CD4-positive, alpha-beta T cell treated with Interferon gamma for 1 hour (primary cell): ENCODE data around the gene CERT1.

ENCODE experiments used
- DNase-seq: peaks from one replicate; pipeline ENCODE4 v3.0.0-alpha.2; 2020

Gene CERT1

DNA sequence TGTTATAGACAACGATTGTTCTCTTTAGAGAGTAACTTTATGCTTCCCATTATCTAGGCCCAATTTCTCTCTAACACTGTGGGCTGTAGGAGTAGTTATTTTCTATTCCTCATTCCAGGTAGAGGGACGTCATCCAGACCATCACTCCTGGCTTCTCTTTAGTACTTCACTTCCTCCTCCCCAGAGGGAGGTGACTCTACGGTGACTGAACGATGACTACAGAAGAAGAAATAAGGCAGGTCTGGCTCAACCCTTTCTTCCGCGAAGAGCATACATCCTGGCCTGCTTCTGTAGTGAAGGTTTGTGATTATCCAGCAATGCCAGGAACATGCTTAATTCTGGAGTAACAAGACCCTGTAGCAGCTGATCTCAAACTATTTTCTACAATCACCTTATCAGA, 123.6 kb downstream of the CERT1 start:
- no peak for DNase-seq

DNA sequence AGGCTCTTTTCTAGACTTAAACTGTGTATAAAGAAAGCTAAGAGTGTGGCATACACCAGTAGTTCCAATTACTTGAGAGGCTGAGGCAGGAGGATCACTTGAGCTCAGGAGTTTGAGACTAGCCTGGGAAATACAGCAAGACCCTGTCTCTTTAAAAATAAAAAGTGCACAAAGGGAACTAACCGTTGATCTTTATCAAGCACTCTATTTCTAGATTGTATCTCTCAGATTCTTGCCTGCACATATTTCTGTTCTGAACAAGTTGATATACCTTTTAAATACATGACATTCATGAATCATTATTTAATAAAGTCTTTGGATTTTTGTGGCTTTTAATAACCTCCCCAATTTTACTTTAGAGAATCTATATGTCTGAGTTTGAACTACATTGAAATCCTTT, 127.2 kb downstream of the CERT1 start:
- no peak for DNase-seq

DNA sequence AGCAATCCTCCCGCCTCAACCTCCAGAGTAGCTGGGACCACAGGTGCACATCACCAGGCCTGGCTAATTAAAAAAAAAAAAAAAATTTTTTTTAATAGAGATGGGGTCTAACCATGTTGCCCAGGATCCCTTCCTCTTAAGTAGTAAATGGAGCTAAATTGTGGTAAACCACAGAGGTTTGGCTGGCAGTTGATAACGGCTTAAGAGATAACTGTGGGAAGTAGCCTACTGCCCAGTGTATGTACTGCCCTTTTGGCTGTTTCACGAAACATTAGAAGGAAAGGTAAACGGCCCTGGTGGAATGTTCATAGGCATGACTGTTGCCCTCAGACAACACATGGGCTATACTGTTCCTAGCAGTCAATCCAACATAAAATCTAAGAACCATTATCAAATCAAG, 130.0 kb downstream of the CERT1 start:
- DNase-seq: no peak

DNA sequence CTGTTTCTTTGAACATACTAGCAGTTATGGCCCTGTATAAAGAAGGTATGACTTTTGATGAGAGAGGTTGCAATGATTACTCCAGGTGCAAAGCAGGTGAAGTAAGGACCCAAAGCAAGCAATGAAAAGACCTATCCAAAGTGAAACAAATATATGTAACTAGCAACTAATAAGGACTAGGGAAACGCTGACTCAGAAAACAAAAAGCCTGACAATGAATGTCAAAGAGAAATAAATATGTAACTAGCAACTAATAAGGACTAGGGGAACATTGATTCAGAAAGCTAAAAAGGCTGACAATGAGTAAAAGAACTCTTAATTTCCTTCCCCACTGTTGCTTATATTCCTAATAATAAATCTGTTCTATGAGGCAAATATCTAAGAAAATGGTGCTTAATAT, 131.3 kb downstream of the CERT1 start:
- DNase-seq: no peak

DNA sequence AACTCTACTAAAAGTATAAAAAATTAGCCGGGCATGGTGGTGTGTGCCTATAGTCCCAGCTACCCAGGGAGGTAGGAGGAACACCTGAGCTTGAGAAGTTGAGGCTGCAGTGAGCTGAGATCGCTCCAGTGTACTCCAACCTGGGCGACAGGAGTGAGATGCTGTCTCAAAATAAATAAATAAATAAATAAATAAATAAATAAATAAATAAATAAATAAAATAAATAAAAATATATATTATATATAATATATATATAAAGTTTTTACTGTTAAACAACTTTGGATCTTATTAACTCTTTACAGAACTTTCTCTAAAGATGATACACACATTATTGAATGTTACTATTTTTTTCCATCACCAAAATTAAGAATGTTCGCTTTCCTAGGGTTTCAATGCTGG, 136.0 kb downstream of the CERT1 start:
- DNase-seq: no peak

DNA sequence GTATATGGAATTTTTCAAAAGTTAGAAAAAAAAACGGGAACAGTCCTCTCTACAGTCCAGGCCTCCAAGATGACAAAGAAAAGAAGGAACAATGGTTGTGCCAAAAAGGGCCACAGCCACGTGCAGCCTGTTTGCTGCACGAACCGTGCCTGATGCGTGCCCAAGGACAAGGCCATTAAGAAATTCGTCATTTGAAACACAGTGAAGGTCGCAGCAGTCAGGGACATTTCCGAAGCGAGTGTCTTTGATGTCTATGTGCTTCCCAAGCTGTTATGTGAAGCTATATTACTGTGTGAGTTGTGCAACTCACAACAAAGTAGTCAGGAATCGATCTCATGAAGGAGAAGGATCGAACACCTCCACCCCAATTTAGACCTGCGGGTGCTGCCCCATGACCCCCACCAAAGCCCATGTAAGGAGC, 137.0 kb downstream of the CERT1 start:
- no peak for DNase-seq

DNA sequence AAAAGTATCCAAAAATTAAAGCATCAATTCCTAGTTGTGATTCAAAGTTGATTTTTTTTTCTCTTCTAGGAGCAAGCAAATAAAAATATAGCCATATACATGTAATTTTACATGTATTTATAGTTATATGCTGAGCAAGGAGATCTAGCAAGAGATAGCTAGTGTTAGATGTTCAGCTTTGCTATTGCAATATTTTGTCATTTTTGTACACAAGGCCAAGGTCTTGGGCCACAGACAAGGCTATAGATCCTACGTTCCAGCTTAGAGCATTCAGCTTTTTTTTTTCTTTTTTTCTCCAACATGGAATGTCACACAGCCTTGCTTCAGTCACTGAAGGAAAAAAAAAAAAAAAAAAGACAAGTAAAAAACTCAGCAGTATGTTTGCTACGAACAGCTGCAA, 137.6 kb downstream of the CERT1 start:
- DNase-seq: no peak

DNA sequence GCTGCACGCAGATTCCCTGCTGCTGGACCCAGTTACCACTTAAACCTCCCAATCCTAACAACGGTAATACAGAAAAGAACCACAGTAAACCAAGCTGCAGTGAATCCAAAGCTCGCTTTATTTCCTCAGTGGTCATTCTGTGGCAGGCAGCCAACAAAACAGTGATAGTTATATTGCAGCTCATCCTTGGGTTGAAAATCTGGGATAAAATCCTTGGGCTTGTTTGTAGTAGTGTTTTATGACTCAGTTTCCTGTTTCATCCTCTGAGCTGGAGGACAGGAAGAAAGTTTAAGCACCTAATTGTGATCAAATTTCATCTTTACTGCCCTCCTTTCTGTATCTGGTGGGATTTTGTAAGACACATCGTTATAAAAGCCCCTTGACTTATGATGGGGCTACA, 143.0 kb downstream of the CERT1 start:
- no peak for DNase-seq

DNA sequence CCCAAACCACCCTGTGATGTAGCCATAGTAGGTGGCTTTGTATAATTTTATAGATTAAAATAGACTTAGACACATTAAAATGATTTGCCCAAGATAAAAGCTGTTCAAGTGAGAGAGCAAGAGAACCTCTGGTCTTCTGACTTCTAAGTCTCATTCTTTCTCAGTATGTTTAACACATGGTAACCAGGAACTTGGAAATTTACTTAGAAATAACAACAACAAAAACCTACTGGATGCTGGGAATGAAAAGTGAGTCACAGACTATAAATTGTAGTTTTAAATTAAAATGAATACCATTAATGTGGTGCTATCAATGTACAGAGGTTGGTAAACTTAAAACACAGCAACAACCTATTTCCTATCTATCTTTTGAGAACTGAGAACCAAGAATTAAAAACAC, 144.0 kb downstream of the CERT1 start:
- DNase-seq: no peak

DNA sequence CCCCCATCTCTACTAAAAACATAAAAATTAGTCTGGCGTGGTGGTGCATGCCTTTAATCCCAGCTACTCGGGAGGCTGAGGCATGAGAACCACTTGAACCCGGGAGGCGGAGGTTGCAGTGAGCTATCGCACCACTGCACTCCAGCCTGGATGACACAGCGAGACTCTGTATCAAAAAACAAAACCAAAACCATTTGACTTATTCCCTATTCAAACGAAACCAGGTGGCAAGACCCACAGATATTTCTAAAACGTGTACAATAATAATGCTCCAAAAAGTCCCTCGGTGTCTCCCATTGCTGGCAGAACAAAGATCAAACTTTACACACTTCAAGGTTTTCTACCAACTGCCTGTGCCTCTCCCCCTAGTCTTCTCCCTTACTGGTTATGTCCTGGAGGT, 144.6 kb downstream of the CERT1 start:
- DNase-seq: no peak

DNA sequence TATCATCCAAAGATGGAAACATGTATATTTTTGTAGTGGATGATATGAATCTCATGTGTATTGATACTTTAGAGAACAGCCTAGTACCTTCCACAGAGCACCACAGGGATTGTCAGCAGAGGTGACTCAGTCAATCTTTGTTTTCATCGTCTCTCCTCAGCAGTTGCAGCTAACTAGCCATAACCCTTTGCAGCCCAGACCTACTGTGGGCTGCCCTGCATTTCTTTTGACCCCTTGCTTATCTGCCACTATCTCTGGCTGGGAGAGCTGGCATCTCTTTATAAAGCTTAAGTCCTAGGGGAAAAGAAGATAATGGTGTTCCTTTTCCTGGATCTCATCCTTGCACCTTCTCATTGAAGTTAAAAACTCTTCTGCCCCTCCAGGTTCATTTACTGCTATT, 145.7 kb downstream of the CERT1 start:
- no peak for DNase-seq

DNA sequence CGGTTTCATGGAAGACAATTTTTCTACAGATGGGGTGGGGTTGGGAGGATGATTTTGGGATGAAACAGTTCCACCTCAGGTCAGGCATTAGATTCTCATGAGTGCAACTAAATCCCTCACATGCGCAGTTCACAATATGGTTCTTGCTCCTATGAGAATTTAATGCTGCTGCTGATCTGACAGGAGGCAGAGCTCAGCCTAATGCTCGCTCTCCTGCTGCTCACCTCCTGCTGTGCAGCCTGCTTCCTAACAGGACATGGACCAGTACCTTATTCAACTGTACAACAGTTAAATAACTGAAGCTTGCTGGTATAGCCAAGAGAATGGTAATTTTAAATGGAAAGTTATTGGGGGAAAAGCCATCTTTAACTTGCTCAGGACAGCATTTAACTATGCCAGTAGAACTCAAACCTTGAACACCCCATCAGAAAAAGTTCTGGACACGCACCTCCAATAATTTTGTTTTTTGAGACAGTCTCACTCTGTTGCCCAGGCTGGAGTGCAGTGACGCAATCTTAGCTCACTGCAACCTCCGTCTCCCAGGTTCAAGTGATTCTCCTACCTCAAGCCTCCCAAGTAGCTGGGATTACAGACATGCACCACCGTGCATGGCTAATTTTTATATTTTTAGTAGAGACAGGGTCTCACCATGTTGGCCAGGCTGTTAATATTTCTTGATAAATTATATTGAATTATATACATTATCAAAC, 146.7 kb downstream of the CERT1 start:
- DNase-seq: no peak

DNA sequence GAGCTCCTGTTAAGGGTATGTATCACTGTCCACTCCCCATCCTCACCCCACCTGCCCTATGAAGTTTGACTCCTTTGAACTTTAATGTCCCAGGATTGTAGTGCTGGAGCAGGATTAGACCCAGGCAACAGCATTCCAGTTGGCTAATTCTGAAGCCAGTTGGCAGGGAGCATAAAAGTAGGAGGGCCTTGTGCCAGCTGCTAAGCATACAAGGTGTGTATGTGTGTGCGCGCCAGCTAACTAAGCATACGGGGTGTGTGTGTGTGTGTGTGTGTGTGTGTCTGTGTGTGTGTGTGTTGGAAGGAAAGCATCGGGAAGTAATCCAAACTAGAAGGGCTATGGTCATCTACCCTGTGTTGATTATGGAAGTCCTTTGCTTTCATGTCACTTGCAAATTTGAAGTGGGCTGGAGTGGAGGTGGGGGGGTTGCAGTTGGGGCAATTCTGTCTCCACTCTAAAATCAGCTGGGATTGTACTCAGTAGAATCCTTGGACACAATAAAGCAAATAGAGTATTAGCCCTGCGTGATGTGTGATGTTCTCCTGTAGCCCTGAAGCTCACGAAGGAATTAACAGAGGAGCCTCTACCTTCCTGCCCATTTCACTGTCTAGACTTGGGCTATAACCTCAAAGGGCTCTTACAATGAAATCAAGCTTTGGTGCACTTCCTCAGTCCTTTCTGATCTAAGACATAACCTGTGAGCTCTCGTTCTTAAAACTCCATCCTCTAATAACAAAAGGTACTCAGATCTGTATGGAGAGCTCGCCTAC, 147.5 kb downstream of the CERT1 start:
- DNase-seq: no peak

DNA sequence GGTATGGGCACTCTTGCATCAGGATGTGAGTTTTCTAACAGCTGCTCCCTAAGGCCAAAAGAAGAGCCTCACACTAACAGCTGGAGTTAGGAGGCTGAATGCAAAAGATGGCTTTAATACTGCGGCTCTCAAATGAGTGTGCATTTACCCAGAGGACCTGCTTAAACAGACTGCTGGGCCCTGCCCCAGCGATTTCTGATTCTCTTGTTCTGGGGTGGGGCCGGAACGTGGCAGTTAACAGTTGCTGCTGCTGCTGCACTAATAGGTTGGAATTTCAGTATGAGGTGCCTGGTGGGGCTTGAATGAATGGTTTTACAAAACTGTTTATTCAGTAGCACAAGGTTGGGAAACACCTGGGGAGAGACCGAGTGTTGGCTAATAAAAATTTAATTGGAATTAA, 148.3 kb downstream of the CERT1 start:
- DNase-seq: no peak

DNA sequence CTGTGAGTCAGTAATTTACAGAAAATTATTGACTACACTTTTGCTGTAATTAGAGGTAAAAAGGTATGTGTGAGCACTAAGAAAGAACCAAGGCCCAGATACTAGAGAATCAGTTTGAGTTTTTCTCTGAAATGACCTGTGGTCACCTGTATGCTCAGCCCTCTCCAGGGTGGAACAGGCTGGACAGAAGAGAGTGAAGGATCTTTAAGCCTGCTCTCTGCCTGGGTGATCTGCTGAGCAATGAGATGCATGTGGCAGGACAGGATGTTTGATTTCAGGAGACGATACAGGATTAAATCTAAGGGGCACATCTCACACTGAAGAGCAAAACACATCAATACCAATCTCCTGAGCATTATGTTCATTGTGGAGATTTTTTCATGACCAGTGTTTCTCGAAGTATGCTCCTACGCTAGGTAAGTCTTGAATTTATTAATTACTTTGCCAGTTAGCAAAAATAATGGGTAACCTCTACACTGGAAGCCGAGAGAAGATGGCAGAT, 148.9 kb downstream of the CERT1 start:
- DNase-seq: no peak

DNA sequence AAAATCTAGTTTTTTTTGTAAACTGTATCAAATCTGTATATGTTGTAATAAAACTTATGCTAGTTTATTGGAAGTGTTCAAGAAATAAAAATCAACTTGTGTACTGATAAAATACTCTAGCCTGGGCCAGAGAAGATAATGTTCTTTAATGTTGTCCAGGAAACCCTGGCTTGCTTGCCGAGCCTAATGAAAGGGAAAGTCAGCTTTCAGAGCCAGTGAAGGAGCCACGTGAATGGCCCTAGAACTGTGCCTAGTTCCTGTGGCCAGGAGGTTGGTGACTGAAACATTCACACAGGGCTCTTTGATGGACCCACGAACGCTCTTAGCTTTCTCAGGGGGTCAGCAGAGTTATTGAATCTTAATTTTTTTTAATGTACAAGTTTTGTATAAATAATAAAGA, 150.1 kb downstream of the CERT1 start:
- no peak for DNase-seq

DNA sequence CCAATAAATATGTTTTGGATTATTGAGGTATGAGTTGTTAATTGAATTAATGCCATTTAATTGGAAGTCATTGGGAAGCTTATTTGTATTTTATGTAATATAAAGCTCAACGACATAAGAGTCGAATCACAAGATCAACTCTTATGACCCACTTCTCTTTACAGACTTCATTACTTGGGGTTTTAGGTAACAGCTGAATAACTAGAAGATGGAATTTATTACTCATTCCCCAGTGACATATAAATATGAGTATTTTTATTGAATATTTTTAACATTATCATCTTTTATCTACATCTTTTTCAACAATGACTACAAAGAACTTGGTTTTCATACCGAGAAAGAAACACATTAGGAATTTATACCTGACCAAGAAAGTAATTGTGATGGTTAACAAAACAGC, 153.3 kb downstream of the CERT1 start:
- DNase-seq: no peak

DNA sequence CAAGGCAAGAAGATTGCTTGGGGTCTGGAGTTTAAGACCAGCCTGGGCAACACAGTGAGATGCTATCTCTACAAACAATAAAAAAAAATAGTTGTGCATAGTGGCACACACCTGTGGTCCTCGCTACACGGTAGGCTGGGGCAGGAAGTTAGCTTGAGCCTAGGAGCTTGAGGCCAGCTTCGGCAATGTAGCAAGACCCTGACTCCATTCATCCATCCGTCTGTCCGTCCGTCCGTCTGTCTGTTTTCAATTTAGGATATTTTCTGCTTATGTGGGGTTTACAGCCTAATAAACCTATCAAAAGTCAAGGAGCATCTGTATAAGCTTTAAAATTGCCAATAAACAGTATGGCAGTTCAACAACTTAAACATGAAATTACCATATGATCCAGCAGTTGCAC, 154.7 kb downstream of the CERT1 start:
- DNase-seq: no peak

DNA sequence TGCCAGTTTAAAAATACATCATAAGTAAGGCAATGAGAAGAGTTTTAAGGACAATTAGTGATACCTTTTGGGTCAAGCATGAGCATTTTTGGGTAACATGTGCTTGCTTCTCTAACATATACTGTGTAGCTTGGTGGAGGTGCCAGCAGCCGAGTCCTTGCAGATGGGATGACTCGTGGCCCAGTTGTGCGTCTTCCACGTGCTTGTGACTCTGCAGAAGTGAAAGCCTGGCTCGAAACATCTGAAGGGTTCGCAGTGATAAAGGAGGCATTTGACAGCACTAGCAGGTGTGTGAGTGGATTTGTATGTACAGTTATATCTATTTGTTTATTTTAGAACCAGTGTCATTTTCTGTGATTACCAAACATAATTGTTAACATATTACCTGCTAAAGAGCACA, 156.2 kb downstream of the CERT1 start:
- no peak for DNase-seq

DNA sequence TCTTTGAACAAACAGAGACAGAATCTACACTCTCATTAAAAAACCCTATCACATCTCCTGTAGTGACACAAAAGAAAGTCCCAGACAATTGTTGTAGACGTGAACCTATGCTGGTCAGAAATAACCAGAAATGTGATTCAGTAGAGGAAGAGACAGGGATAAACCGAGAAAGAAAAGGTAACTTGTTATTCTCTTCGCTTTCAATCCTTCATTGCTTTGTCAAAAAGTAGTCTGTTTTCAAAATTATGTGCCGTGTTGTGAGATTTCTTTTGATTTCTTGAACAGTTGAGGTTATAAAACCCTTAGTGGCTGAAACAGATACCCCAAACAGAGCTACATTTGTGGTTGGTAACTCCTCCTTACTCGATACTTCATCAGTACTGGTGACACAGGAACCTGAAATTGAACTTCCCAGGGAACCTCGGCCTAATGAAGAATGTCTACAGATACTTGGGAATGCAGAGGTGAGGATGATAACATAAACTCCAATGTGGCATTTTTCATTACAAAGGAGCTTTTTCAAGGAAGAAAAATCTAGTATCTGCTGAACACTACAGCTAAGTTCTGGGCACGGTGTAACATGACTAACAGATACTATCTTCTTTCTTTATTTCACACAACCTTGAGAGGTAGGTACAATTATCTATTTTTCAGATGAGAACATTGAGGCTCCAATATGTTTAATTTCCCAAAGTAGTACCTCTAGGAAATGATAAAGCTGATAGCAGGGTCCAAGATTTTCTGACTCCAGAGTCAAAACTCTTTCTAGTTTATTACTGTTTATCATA, 160.1 kb downstream of the CERT1 start:
- no peak for DNase-seq

DNA sequence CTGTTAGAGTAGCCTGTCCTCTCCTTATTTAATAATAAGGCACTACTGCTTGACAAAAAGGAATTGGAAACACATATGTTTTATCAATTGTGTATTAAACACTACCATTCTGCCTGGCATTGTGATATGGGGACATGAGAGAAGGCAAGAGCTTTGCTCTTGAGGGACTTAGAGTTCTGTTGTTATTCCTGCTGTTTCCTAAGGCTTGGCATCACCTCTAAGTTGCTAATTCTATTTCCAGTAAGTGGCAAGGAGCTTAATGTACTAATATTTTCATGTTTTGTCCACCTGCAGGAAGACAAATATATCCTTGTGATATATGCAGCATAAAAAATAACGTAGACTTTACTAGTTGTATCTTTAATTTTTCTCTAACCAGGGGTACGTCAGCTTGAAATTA, 161.8 kb downstream of the CERT1 start:
- no peak for DNase-seq

DNA sequence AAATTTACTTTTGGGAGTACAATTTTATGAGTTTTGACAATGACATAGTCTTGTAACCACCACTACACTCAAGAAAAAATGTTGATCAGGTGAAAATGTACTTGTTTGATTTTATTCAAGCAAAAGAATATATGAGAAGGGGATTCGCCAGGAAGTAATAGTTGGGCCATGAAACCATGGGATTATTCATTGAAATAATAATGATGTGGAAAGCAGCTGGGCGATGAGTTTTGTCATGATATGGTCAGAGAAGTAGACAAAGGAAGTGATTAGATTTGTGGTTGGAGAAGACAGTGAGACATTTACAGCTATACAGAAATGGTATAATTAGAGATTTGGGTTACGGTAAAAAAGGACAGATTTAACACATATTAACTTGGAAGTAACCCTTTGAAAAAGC, 163.2 kb downstream of the CERT1 start:
- DNase-seq: no peak

DNA sequence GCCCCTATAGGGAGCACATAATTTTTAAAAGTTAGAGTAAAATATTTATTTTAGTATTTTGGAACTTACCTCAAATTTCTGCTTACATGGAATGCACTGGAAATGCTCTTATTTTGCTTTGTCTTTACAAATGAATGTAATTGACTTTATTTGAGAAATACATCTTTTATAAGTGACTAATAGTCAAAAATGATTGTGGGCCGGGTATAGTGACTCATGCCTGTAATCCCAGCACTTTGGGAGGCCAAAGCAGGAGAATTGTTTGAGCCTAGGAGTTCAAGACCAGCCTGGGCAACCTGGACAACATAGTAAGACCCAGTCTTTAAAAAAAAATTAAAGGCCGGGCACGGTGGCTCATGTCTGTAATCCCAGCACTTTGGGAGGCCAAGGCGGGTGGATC, 168.6 kb downstream of the CERT1 start:
- no peak for DNase-seq

DNA sequence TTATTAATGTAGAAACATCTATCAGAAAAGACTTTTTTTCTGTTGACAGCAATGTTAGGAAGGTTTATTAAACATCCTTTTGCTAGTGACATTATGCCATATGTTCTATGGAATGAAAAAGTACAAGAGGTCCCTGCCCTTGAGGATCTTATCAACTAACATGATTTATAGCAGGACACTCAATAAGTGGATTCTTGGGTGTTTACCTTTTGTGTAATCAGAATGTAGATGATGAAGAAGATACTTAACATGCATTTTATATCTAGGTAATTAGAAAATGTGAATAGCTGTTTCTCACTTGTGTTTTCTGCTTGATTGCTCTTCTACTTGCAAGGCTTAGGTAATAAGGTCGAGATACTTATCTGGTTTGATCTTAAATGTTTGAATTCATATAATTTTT, 169.5 kb downstream of the CERT1 start:
- no peak for DNase-seq
